Femur (tissue), 1 donor: ENCODE data around the gene BBS4.
"Not testable (repeated sequence)": the region's sequence is repeated elsewhere in the genome, so short reads cannot be mapped to it uniquely, and the experiment has no call there.

ENCODE experiments used
- DNase-seq: peaks from one replicate; pipeline ENCODE4 v3.0.0-alpha.2; 2017

BBS4 gene

GRCh38 chr15:72706266-72706665, 20.3 kb downstream of the BBS4 start:
- no peak for DNase-seq

GRCh38 chr15:72708551-72709303, 22.7 kb downstream of the BBS4 start:
- not testable (repeated sequence) for DNase-seq

- peak; percentile 73 for DNase-seq
Observed at GRCh38 chr15:72722071-72722696, 36.2 kb downstream of the BBS4 start.

- no peak for DNase-seq
Observed at GRCh38 chr15:72724028-72724427, 38.0 kb downstream of the BBS4 start.

- no peak for DNase-seq
Observed at GRCh38 chr15:72725446-72725845, 39.4 kb downstream of the BBS4 start.

- not testable (repeated sequence) for DNase-seq
Observed at GRCh38 chr15:72725851-72726250, 39.8 kb downstream of the BBS4 start.

GRCh38 chr15:72727154-72727553, 41.1 kb downstream of the BBS4 start:
- DNase-seq: no peak

- not testable (repeated sequence) for DNase-seq
Observed at GRCh38 chr15:72728249-72728648, 42.2 kb downstream of the BBS4 start.

- no peak for DNase-seq
Observed at GRCh38 chr15:72728821-72729220, 42.8 kb downstream of the BBS4 start.

- no peak for DNase-seq
Observed at GRCh38 chr15:72732086-72732485, 46.1 kb downstream of the BBS4 start.

GRCh38 chr15:72732516-72732915, 46.5 kb downstream of the BBS4 start:
- no peak for DNase-seq

- no peak for DNase-seq
Observed at GRCh38 chr15:72733941-72734738, 48.1 kb downstream of the BBS4 start.

- no peak for DNase-seq
Observed at GRCh38 chr15:72735111-72735510, 49.1 kb downstream of the BBS4 start.

GRCh38 chr15:72737061-72737460, 51.1 kb downstream of the BBS4 start:
- no peak for DNase-seq

GRCh38 chr15:72737723-72738122, 51.7 kb downstream of the BBS4 start:
- no peak for DNase-seq

GRCh38 chr15:72740219-72740618, 54.2 kb downstream of the BBS4 start:
- no peak for DNase-seq

- no peak for DNase-seq
Observed at GRCh38 chr15:72749700-72750099, 63.7 kb downstream of the BBS4 start.

- no peak for DNase-seq
Observed at GRCh38 chr15:72751751-72752455, 65.9 kb downstream of the BBS4 start.

- no peak for DNase-seq
Observed at GRCh38 chr15:72754096-72754495, 68.1 kb downstream of the BBS4 start.

- no peak for DNase-seq
Observed at GRCh38 chr15:72758182-72758581, 72.2 kb downstream of the BBS4 start.

- DNase-seq: no peak
Observed at GRCh38 chr15:72760590-72761260, 74.7 kb downstream of the BBS4 start.

- DNase-seq: no peak
Observed at GRCh38 chr15:72764656-72765055, 78.6 kb downstream of the BBS4 start.

- no peak for DNase-seq
Observed at GRCh38 chr15:72766025-72766424, 80.0 kb downstream of the BBS4 start.
